Stimulated activated memory B cell treated with anti-CD40 and anti-IgM and Interleukin-4, amounts not matched to agents 10 μg/mL and 1 μg/mL and 100 μg/mL, for 72 hours (primary cell): Measurements from ENCODE around the gene PUM1.
"Not testable (repeated sequence)": the region's sequence is repeated elsewhere in the genome, so short reads cannot be mapped to it uniquely, and the experiment has no call there.

Source experiments
- ATAC-seq: fragments of 150-1000 bp; cut with Tn5 transposase; 2 replicates; pipeline ENCODE4 v1.10.0; 2021
- H3K27ac Mint-ChIP-seq: one replicate; pipeline ENCODE4 v1.8.0; 2022; ENCODE audit warnings: mild to moderate bottlenecking, mixed read lengths
- H3K27me3 Mint-ChIP-seq: one replicate; pipeline ENCODE4 v1.8.0; 2022; ENCODE audit warnings: mixed read lengths
- H3K36me3 Mint-ChIP-seq: one replicate; pipeline ENCODE4 v1.8.0; 2022; ENCODE audit warnings: mixed read lengths
- H3K4me1 Mint-ChIP-seq: one replicate; pipeline ENCODE4 v1.8.0; 2022; ENCODE audit warnings: mixed read lengths
- H3K4me3 Mint-ChIP-seq: one replicate; pipeline ENCODE4 v1.8.0; 2022; ENCODE audit warnings: mild to moderate bottlenecking, moderate library complexity, mixed read lengths
- H3K9me3 Mint-ChIP-seq: one replicate; pipeline ENCODE4 v1.8.0; 2022; ENCODE audit warnings: mixed read lengths

Gene PUM1

GRCh38 chr1:31073044-31073443, 7.5 kb upstream of the PUM1 start:
- ATAC-seq: no peak
- H3K4me1 Mint-ChIP-seq: peaks cover 6% of the 10 kb centered on the region

GRCh38 chr1:31072304-31072746, 6.8 kb upstream of the PUM1 start:
- ATAC-seq: no peak
- H3K9me3 Mint-ChIP-seq: no peaks in the 10 kb centered on the region
- no peaks in the 10 kb centered on the region for H3K36me3 Mint-ChIP-seq
- H3K27me3 Mint-ChIP-seq: no peaks in the 10 kb centered on the region
- no peak overlapping the region for H3K27ac Mint-ChIP-seq
- peaks cover 6% of the 10 kb centered on the region for H3K4me1 Mint-ChIP-seq
- H3K4me3 Mint-ChIP-seq: no peak overlapping the region

More at GRCh38 chr1:31073044-31073443, 7.5 kb upstream of the PUM1 start:
- Mint-ChIP-seq H3K36me3 (no peaks in the 10 kb centered on the region), H3K4me3 (no peak overlapping the region), H3K27ac (no peak overlapping the region), H3K27me3 (no peaks in the 10 kb centered on the region), H3K9me3 (no peaks in the 10 kb centered on the region)

GRCh38 chr1:31069392-31069791, 3.9 kb upstream of the PUM1 start:
- Mint-ChIP-seq H3K36me3 (no peaks in the 10 kb centered on the region), H3K9me3 (no peaks in the 10 kb centered on the region)
- ATAC-seq: no peak

GRCh38 chr1:31064718-31065309, 703 bp downstream of the PUM1 start:
- Mint-ChIP-seq H3K9me3 (no peaks in the 10 kb centered on the region), H3K4me3 (peak overlapping the region; percentile 98), H3K27ac (peak overlapping the region; percentile 99), H3K27me3 (no peaks in the 10 kb centered on the region), H3K4me1 (peaks cover 37% of the 10 kb centered on the region), H3K36me3 (peaks cover 4% of the 10 kb centered on the region)
- ATAC-seq: no peak

More at GRCh38 chr1:31069392-31069791, 3.9 kb upstream of the PUM1 start:
- no peak overlapping the region for H3K27ac Mint-ChIP-seq
- peaks cover 14% of the 10 kb centered on the region for H3K4me1 Mint-ChIP-seq
- no peaks in the 10 kb centered on the region for H3K27me3 Mint-ChIP-seq
- no peak overlapping the region for H3K4me3 Mint-ChIP-seq

- Mint-ChIP-seq H3K4me1 (peaks cover 40% of the 10 kb centered on the region), H3K4me3 (peak overlapping the region; percentile 98), H3K36me3 (peaks cover 6% of the 10 kb centered on the region), H3K27me3 (no peaks in the 10 kb centered on the region), H3K27ac (peak overlapping the region; percentile 99), H3K9me3 (no peaks in the 10 kb centered on the region)
- no peak for ATAC-seq
Observed at GRCh38 chr1:31064111-31064717, 1.3 kb downstream of the PUM1 start.

GRCh38 chr1:31063631-31064030, 1.9 kb downstream of the PUM1 start:
- Mint-ChIP-seq H3K27ac (peak overlapping the region; percentile 99), H3K27me3 (no peaks in the 10 kb centered on the region), H3K4me3 (peak overlapping the region; percentile 98), H3K36me3 (peaks cover 12% of the 10 kb centered on the region), H3K4me1 (peaks cover 45% of the 10 kb centered on the region), H3K9me3 (no peaks in the 10 kb centered on the region)
- ATAC-seq: no peak

GRCh38 chr1:31062867-31063380, 2.6 kb downstream of the PUM1 start:
- Mint-ChIP-seq H3K36me3 (peaks cover 19% of the 10 kb centered on the region), H3K27me3 (no peaks in the 10 kb centered on the region), H3K4me1 (peaks cover 51% of the 10 kb centered on the region), H3K9me3 (no peaks in the 10 kb centered on the region), H3K4me3 (peak overlapping the region; percentile 98), H3K27ac (no peak overlapping the region)
- ATAC-seq: no peak

GRCh38 chr1:31062162-31062866, 3.2 kb downstream of the PUM1 start:
- ATAC-seq, H3K27me3 Mint-ChIP-seq, H3K27ac Mint-ChIP-seq, H3K9me3 Mint-ChIP-seq: not testable (repeated sequence)
- peaks cover 55% of the 10 kb centered on the region for H3K4me1 Mint-ChIP-seq
- peak overlapping the region; percentile 98 for H3K4me3 Mint-ChIP-seq
- peaks cover 22% of the 10 kb centered on the region for H3K36me3 Mint-ChIP-seq

GRCh38 chr1:31058012-31058411, 7.5 kb downstream of the PUM1 start:
- Mint-ChIP-seq H3K4me3 (no peak overlapping the region), H3K4me1 (peaks cover 63% of the 10 kb centered on the region), H3K36me3 (peaks cover 41% of the 10 kb centered on the region), H3K27ac (no peak overlapping the region), H3K27me3 (no peaks in the 10 kb centered on the region), H3K9me3 (no peaks in the 10 kb centered on the region)
- ATAC-seq: no peak

GRCh38 chr1:31055953-31056352, 9.6 kb downstream of the PUM1 start:
- H3K36me3 Mint-ChIP-seq: peaks cover 42% of the 10 kb centered on the region
- no peak for ATAC-seq
- H3K4me3 Mint-ChIP-seq: no peak overlapping the region
- H3K4me1 Mint-ChIP-seq: peaks cover 52% of the 10 kb centered on the region
- H3K27me3 Mint-ChIP-seq: no peaks in the 10 kb centered on the region
- peak overlapping the region; percentile 68 for H3K27ac Mint-ChIP-seq
- H3K9me3 Mint-ChIP-seq: no peaks in the 10 kb centered on the region

- Mint-ChIP-seq H3K9me3 (no peaks in the 10 kb centered on the region), H3K36me3 (peaks cover 42% of the 10 kb centered on the region), H3K4me1 (peaks cover 55% of the 10 kb centered on the region), H3K27me3 (no peaks in the 10 kb centered on the region), H3K27ac (peak overlapping the region; percentile 68), H3K4me3 (no peak overlapping the region)
- no peak for ATAC-seq
Observed at GRCh38 chr1:31055501-31055900, 10.0 kb downstream of the PUM1 start.

GRCh38 chr1:31054958-31055481, 10.5 kb downstream of the PUM1 start:
- Mint-ChIP-seq H3K27me3 (no peaks in the 10 kb centered on the region), H3K4me1 (peaks cover 59% of the 10 kb centered on the region), H3K9me3 (no peaks in the 10 kb centered on the region), H3K27ac (peak overlapping the region; percentile 68), H3K36me3 (peaks cover 42% of the 10 kb centered on the region), H3K4me3 (no peak overlapping the region)
- ATAC-seq: no peak

GRCh38 chr1:31054349-31054748, 11.2 kb downstream of the PUM1 start:
- ATAC-seq: peak; percentile 70
- peaks cover 41% of the 10 kb centered on the region for H3K36me3 Mint-ChIP-seq
- no peaks in the 10 kb centered on the region for H3K9me3 Mint-ChIP-seq
- H3K4me3 Mint-ChIP-seq: no peak overlapping the region
- no peaks in the 10 kb centered on the region for H3K27me3 Mint-ChIP-seq
- H3K27ac Mint-ChIP-seq: peak overlapping the region; percentile 68
- peaks cover 61% of the 10 kb centered on the region for H3K4me1 Mint-ChIP-seq

- not testable (repeated sequence) for H3K4me3 Mint-ChIP-seq, H3K9me3 Mint-ChIP-seq, ATAC-seq, H3K27me3 Mint-ChIP-seq
- Mint-ChIP-seq H3K27ac (peak overlapping the region; percentile 24), H3K4me1 (peaks cover 53% of the 10 kb centered on the region), H3K36me3 (peaks cover 24% of the 10 kb centered on the region)
Observed at GRCh38 chr1:31052613-31053012, 12.9 kb downstream of the PUM1 start.

- H3K27me3 Mint-ChIP-seq: no peaks in the 10 kb centered on the region
- H3K9me3 Mint-ChIP-seq: no peaks in the 10 kb centered on the region
- H3K4me3 Mint-ChIP-seq: no peak overlapping the region
- peaks cover 59% of the 10 kb centered on the region for H3K4me1 Mint-ChIP-seq
- no peak for ATAC-seq
- no peak overlapping the region for H3K27ac Mint-ChIP-seq
- H3K36me3 Mint-ChIP-seq: peaks cover 33% of the 10 kb centered on the region
Observed at GRCh38 chr1:31051611-31052010, 13.9 kb downstream of the PUM1 start.
